NCI-H524 (cell line): ENCODE results near the gene EVL.
"Not testable (repeated sequence)": the region's sequence is repeated elsewhere in the genome, so short reads cannot be mapped to it uniquely, and the experiment has no call there.

Experiments used
- DNase-seq, 2 experiments: peaks; one replicate each; lab custom pipeline; 2025; lab: John Stamatoyannopoulos, UW

Gene EVL

GRCh38 chr14:100165831-100166440 is 100.7 kb downstream of the EVL start:
- DNase-seq: no peak

- no peak for DNase-seq
Measured at GRCh38 chr14:100168506-100168905, 103.3 kb downstream of the EVL start.

- no peak for DNase-seq
Measured at GRCh38 chr14:100170880-100171279, 105.7 kb downstream of the EVL start.

GRCh38 chr14:100172811-100173210 is 107.6 kb downstream of the EVL start:
- DNase-seq: no peak

- DNase-seq: no peak
Measured at GRCh38 chr14:100173353-100173752, 108.1 kb downstream of the EVL start.

- no peak for DNase-seq
Measured at GRCh38 chr14:100176811-100177327, 111.6 kb downstream of the EVL start.

- DNase-seq: no peak
Measured at GRCh38 chr14:100178691-100179090, 113.5 kb downstream of the EVL start.

GRCh38 chr14:100180671-100181070 is 115.4 kb downstream of the EVL start:
- not testable (repeated sequence) for DNase-seq

GRCh38 chr14:100181876-100182551 is 116.8 kb downstream of the EVL start:
- not testable (repeated sequence) for DNase-seq

GRCh38 chr14:100187247-100187833 is 122.1 kb downstream of the EVL start:
- no peak for DNase-seq

- DNase-seq: no peak
Measured at GRCh38 chr14:100188392-100189030, 123.3 kb downstream of the EVL start.

GRCh38 chr14:100190126-100190525 is 124.9 kb downstream of the EVL start:
- no peak for DNase-seq

GRCh38 chr14:100191584-100192249 is 126.5 kb downstream of the EVL start:
- DNase-seq: no peak

- peak in 1 of 2 experiments; percentile 55 for DNase-seq
Measured at GRCh38 chr14:100192250-100192671, 127.0 kb downstream of the EVL start.

GRCh38 chr14:100192672-100193416 is 127.6 kb downstream of the EVL start:
- peak; percentile 100 for DNase-seq
